Neural progenitor cell (in vitro differentiated cells): ENCODE measurements around the gene SPDYE4. TPM values are rescaled to one million over a fixed set of nuclear protein-coding genes. Genes with fewer than 3 reads are reported as not detected.

Experiments
- DNase-seq: peaks from one replicate; pipeline ENCODE4 v3.0.0-alpha.2; 2016; ENCODE audit warnings: low spot score
- H2AFZ ChIP-seq: fragments of 200-600 bp; sonication (generic); replicated peaks from 2 replicates; pipeline ENCODE4 v1.6.1; 2016; ENCODE audit warnings: antibody characterized with exemption
- H3F3A ChIP-seq: fragments of 200-600 bp; sonication (generic); 2 replicates; pipeline ENCODE4 v1.6.1; 2016; ENCODE audit warnings: antibody characterized with exemption, low read depth
- H3K27ac ChIP-seq: fragments of 200-600 bp; sonication (generic); 2 replicates; pipeline ENCODE4 v1.5.1; 2016; ENCODE audit warnings: mild to moderate bottlenecking
- H3K27me3 ChIP-seq: fragments of 200-600 bp; sonication (generic); 2 replicates; pipeline ENCODE4 v1.6.1; 2016; ENCODE audit warnings: mild to moderate bottlenecking, moderate library complexity
- H3K36me3 ChIP-seq: fragments of 200-600 bp; sonication (generic); 2 replicates; pipeline ENCODE4 v1.5.1; 2016
- H3K4me1 ChIP-seq: fragments of 200-600 bp; sonication (generic); 2 replicates; pipeline ENCODE4 v1.6.1; 2016; ENCODE audit warnings: mixed run types
- H3K4me2 ChIP-seq: fragments of 200-600 bp; sonication (generic); 2 replicates; pipeline ENCODE4 v1.6.1; 2016
- H3K4me3 ChIP-seq: fragments of 200-600 bp; sonication (generic); 2 replicates; pipeline ENCODE4 v1.5.1; 2016
- H3K79me2 ChIP-seq: fragments of 200-600 bp; sonication (generic); 2 replicates; pipeline ENCODE4 v1.6.1; 2016; ENCODE audit warnings: low read depth
- H3K9ac ChIP-seq: fragments of 200-600 bp; sonication (generic); 2 replicates; pipeline ENCODE4 v1.6.1; 2016
- H3K9me3 ChIP-seq: fragments of 200-600 bp; sonication (generic); 2 replicates; pipeline ENCODE4 v1.5.1; 2016; ENCODE audit warnings: low read depth
- H4K20me1 ChIP-seq: fragments of 200-600 bp; sonication (generic); 2 replicates; pipeline ENCODE4 v1.6.1; 2016; ENCODE audit warnings: low read depth
- H3K27ac Mint-ChIP-seq: 3 replicates; pipeline ENCODE4 v1.8.0; 2021; ENCODE audit warnings: mixed read lengths
- H3K27me3 Mint-ChIP-seq: 2 replicates; pipeline ENCODE4 v1.8.0; 2022; ENCODE audit warnings: low read depth, mild to moderate bottlenecking, inconsistent platforms, moderate library complexity, mixed read lengths; ENCODE audit not compliant: insufficient read depth
- H3K36me3 Mint-ChIP-seq: 3 replicates; pipeline ENCODE4 v1.8.0; 2021; ENCODE audit warnings: mixed read lengths
- H3K4me1 Mint-ChIP-seq: 3 replicates; pipeline ENCODE4 v1.8.0; 2021; ENCODE audit warnings: mixed read lengths
- H3K4me3 Mint-ChIP-seq: 3 replicates; pipeline ENCODE4 v1.8.0; 2021; ENCODE audit warnings: mild to moderate bottlenecking, moderate library complexity, mixed read lengths
- H3K9me3 Mint-ChIP-seq: 3 replicates; pipeline ENCODE4 v1.8.0; 2020; ENCODE audit warnings: mixed read lengths
- EZH2 ChIP-seq: fragments of 200-600 bp; sonication (generic); IDR thresholded peaks from 2 replicates; pipeline ENCODE4 v1.6.1; 2017; ENCODE audit warnings: antibody characterized with exemption, mild to moderate bottlenecking, moderate library complexity
- EZH2phosphoT487 ChIP-seq: fragments of 200-600 bp; sonication (generic); IDR thresholded peaks from 2 replicates; pipeline ENCODE4 v1.6.1; 2017; ENCODE audit warnings: antibody characterized with exemption
- total RNA-seq: library from RNA; depleted of rRNA; stranded (reverse); fragments of >200 nt; gene quantifications from 2 replicates; pipeline ENCODE4 v1.2.3, GENCODE V29; 2015; ENCODE audit warnings: low replicate concordance
- TF ChIP-seq, protein P1 (sequence below): fragments of 200-600 bp; sonication (generic); IDR thresholded peaks from 2 replicates; pipeline ENCODE4 v1.5.1; 2017; ENCODE audit warnings: antibody characterized with exemption, mild to moderate bottlenecking

Gene SPDYE4
- total RNA-seq, 1 donor from 2014 or later = not detected

GRCh38 chr17:8742819-8743218 is 15.5 kb downstream of the SPDYE4 start:
- Mint-ChIP-seq H3K27ac (peak overlapping the region; percentile 60), H3K4me1 (peaks cover 29% of the 10 kb centered on the region), H3K4me3 (no peak overlapping the region), H3K36me3 (no peaks in the 10 kb centered on the region), H3K9me3 (no peaks in the 10 kb centered on the region), H3K27me3 (peaks cover 7% of the 10 kb centered on the region)
- peaks cover 10% of the 10 kb centered on the region for H3K4me1 ChIP-seq
- H3K36me3 ChIP-seq = no peaks in the 10 kb centered on the region
- peaks cover 11% of the 10 kb centered on the region for H3K27me3 ChIP-seq
- no peaks in the 10 kb centered on the region for H3K9me3 ChIP-seq
- no peak overlapping the region for H3K4me2 ChIP-seq
- H3F3A ChIP-seq = no peaks in the 10 kb centered on the region
- no peaks in the 10 kb centered on the region for H4K20me1 ChIP-seq
- no peak overlapping the region for H3K4me3 ChIP-seq
- no peak for DNase-seq
- no peak overlapping the region for H3K9ac ChIP-seq
- no peaks in the 10 kb centered on the region for H3K79me2 ChIP-seq
- no peak overlapping the region for H3K27ac ChIP-seq
- no peak for TF ChIP-seq EZH2
- TF ChIP-seq, protein P1, sequence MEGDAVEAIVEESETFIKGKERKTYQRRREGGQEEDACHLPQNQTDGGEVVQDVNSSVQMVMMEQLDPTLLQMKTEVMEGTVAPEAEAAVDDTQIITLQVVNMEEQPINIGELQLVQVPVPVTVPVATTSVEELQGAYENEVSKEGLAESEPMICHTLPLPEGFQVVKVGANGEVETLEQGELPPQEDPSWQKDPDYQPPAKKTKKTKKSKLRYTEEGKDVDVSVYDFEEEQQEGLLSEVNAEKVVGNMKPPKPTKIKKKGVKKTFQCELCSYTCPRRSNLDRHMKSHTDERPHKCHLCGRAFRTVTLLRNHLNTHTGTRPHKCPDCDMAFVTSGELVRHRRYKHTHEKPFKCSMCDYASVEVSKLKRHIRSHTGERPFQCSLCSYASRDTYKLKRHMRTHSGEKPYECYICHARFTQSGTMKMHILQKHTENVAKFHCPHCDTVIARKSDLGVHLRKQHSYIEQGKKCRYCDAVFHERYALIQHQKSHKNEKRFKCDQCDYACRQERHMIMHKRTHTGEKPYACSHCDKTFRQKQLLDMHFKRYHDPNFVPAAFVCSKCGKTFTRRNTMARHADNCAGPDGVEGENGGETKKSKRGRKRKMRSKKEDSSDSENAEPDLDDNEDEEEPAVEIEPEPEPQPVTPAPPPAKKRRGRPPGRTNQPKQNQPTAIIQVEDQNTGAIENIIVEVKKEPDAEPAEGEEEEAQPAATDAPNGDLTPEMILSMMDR = no peak
- no peak for TF ChIP-seq EZH2phosphoT487
- no peak overlapping the region for H2AFZ ChIP-seq

DNA sequence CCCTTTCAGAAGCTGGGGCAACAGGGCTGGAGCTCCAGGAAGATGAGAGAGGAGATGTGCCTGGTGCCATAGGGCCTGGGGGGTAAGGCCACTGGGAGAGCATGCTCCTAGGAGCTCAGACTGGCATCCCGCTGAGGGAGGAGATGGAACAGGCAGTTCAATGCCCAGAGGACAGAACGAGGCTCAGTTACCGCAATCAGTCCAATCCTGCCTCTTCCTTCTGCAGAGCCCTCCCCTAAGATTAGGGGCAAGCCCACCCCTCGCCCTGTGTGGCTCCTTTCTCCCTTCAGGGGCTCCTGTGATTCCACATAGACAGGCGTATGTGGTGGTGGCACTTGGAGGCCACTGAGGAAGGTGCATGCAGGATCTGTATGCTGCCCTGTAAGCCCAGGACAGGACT is 16.1 kb downstream of the SPDYE4 start:
- Histone ChIP-seq H4K20me1 (no peaks in the 10 kb centered on the region), H3K4me2 (no peak overlapping the region), H3F3A (no peaks in the 10 kb centered on the region), H3K36me3 (no peaks in the 10 kb centered on the region), H3K4me1 (peaks cover 10% of the 10 kb centered on the region), H3K27me3 (peaks cover 11% of the 10 kb centered on the region), H3K27ac (no peak overlapping the region), H3K4me3 (no peak overlapping the region), H3K79me2 (no peaks in the 10 kb centered on the region), H3K9ac (no peak overlapping the region), H2AFZ (no peak overlapping the region), H3K9me3 (no peaks in the 10 kb centered on the region)
- no peaks in the 10 kb centered on the region for H3K36me3 Mint-ChIP-seq
- no peak overlapping the region for H3K4me3 Mint-ChIP-seq
- H3K4me1 Mint-ChIP-seq = peaks cover 29% of the 10 kb centered on the region
- no peaks in the 10 kb centered on the region for H3K9me3 Mint-ChIP-seq
- H3K27ac Mint-ChIP-seq = no peak overlapping the region
- TF ChIP-seq EZH2 = no peak
- TF ChIP-seq EZH2phosphoT487 = no peak
- TF ChIP-seq, protein P1 = no peak
- H3K27me3 Mint-ChIP-seq = peaks cover 7% of the 10 kb centered on the region
- no peak for DNase-seq

DNA sequence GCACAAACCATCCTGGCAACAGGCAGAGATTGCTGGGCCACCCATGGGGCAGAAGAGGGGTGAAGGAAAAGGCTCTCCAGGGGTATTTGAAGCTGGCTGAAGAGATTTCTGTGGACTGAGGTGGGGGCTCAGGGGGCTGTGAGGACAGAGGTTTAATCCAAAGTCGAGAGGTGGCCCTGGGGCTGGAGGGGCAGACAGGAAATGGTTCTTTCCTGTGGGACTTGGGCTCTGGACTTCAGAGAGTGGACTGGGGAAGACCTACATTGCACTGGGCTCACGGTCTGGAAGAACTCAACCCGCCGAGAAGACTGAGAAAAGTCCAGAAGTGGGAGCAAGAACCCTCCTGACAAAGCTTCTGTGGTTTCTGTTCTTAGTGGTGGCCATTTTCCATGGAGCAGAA is 16.6 kb downstream of the SPDYE4 start:
- no peak overlapping the region for H3K9ac ChIP-seq
- DNase-seq = no peak

More for the DNA sequence above, 16.6 kb downstream of the SPDYE4 start:
- no peak overlapping the region for H3K27ac Mint-ChIP-seq
- Histone ChIP-seq H3K4me2 (no peak overlapping the region), H3K4me3 (no peak overlapping the region), H3K27me3 (peaks cover 11% of the 10 kb centered on the region), H3K79me2 (no peaks in the 10 kb centered on the region), H3K4me1 (peaks cover 10% of the 10 kb centered on the region), H3K9me3 (no peaks in the 10 kb centered on the region), H3F3A (no peaks in the 10 kb centered on the region), H3K27ac (no peak overlapping the region), H2AFZ (no peak overlapping the region), H4K20me1 (no peaks in the 10 kb centered on the region), H3K36me3 (no peaks in the 10 kb centered on the region)
- peaks cover 29% of the 10 kb centered on the region for H3K4me1 Mint-ChIP-seq
- H3K27me3 Mint-ChIP-seq = peaks cover 7% of the 10 kb centered on the region
- H3K9me3 Mint-ChIP-seq = no peaks in the 10 kb centered on the region
- H3K36me3 Mint-ChIP-seq = no peaks in the 10 kb centered on the region
- no peak overlapping the region for H3K4me3 Mint-ChIP-seq
- TF ChIP-seq EZH2phosphoT487 (no peak), EZH2 (no peak)
- TF ChIP-seq, protein P1 = no peak
